GM19193 (cell line): Measurements from ENCODE around the gene PTPRG.

Experiments
- POLR2A ChIP-seq: IDR thresholded peaks from 4 replicates; pipeline ENCODE4 v1.6.1; 2011; ENCODE audit not compliant: insufficient read depth, insufficient read length; ENCODE audit errors: extremely low read depth

The PTPRG gene

DNA sequence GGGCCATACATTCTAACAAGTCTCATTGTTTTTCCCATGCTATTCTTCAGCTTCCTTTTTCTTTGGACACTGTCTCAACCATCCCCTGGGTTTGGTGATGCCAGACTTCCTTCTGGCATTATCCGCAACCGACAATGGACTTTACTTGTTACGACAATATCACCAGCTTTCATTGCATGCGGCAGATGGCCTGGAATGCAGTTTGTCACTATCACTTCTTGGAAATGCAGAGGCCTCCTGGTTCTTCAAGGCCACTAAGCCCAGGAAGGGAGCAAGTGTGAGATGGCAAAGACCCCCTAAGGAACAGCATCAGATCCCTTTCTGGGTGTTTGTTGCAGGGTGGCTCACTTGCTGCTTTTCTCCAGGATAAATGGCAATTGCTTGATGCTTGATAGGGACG, 128.6 kb downstream of the PTPRG start:
- TF ChIP-seq POLR2A: no peak

DNA sequence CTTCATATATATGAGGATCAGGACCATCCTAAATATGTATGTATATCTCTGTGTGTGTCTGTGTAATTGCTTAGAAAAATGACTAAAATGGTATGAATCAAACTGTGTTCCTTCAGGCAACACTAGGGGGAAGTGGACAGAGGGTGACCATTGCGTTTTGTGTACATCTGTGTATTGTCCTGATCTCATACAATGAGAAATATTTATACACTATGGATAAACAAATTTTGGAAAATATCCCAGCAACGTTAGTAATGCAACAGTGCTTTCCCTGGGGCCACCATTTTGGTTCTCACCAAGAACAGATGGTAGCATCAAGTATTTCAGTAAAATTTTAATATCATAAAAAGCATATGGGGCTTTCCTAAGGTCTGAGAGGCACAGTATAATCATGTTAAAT, 130.1 kb downstream of the PTPRG start:
- no peak for TF ChIP-seq POLR2A

DNA sequence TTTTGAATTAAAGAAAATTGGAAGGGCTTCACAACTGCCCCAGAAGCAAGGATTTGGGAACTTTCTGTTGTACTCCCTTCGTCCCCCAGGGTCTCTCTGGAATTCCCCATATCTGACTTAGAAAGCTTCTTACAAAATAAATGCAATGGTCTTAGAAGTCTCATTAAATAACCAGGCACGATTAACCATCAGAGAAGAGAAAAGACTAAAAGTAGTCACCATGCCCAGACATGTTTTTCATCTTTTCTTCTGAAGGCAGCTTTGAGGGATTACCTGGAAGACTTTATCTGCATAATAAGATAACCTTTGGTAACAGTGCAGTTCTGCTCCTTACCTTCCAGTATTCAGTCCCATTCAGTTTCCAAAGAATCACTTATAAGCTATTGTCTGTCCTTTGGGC, 135.9 kb downstream of the PTPRG start:
- TF ChIP-seq POLR2A: no peak

DNA sequence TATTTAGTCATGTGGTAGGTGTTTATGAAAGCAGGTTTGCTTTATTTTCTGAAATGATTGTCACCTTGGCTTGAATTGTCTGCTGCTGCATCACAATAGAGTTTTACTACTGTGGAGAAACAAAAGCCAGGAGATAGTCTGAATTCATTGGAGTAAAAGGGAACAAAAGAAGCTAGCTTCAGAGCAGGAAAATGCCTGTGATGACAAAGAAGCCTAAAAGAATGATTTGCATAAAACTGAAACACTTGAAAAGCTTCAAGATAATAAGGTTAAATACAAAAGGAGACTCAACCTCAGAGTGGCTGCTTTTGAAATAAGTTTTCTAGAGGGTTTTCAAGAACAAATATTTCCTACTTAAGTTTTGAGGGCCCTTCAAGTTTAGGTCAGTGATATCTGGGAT, 138.3 kb downstream of the PTPRG start:
- no peak for TF ChIP-seq POLR2A

DNA sequence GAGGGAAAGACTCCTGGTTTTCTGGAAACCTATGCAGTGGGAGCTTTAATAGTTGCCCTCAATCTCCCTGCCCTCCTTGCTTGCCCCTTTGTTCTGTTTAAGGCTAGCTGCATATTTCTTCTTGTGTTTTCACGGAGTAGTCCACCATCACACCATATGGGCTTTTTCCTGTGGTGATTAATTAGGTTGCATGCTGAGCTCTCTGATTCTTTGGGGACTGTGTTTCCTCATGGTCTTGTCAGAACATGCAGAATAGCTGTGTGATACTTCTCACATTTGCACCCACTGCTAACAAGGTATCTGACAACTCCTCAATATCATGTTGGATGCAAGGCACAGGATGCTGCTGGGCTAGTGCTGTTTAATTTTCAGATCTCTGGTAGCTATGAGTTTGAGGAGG, 139.6 kb downstream of the PTPRG start:
- TF ChIP-seq POLR2A: no peak

DNA sequence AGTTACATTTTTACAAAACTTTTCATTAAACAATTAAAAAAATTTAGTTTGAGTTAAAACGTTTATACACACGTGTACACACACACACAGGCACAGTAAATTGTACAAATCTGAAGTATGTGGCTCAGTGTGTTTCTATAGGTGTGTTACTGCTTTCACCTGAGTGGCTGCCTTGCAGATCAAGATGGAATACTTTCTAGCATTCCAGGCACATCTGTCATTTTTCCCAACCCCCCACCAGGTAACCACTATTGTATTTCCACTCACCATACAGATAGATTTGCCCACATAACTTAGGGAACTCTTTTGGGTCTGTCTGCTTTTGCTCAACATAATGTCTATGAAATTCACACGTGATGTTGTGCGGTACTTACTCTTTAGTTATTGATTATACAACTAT, 141.1 kb downstream of the PTPRG start:
- no peak for TF ChIP-seq POLR2A

DNA sequence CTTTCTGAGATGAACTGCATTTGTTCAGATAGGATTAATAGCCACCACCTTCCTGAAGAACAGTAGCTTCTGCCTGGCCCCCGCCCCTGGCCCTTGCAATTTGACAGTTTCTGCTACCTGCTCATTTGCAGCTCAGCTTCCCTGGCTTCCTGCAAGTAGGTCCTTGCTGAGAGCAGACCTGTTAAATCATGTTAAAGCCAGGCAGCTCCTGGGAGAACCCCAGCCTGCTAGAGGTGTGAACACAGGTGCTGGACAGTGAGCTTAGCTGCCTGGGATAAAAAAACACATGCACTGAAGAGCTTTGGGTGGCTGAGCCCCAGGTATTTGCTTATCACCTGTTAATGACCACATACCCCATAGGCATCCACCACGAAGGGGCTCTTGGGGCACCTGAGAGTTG, 143.4 kb downstream of the PTPRG start:
- no peak for TF ChIP-seq POLR2A

DNA sequence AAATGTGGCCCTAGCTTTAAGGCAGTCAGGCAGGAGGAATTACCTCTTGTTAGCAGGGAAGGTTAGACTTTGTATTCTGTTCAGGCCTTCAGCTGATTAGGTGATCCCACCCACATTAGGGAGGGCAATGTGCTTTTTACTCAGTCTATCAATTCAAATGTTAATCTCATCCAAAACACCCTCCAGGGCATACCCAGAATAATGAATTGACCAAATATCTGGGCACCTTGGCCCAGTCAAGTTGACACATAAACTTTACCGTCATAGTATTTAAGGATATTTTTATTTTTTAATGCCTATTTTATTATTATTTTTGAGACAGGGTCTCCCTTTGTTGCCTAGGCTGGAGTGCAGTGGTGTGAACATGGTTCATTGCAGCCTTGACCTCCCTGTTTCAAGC, 146.1 kb downstream of the PTPRG start:
- no peak for TF ChIP-seq POLR2A

DNA sequence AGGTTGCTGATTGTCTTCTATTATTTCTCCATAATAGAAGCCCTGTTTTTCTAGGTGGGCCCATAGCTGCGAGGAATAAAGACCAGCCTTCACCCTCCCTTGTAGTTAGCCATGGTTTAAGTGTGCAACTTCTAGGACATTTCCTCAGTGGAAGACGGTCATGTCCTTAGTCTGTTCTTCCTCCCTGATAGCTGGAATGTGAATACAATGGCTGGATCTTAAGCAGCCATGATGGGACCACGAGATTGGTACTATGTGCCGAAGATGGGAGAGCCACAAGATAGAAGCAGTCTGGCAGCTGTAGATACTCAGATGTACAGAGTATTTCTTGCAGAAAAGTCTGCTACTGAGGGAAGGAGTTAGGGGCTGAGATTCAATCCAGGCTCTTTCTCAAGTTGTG, 152.9 kb downstream of the PTPRG start:
- TF ChIP-seq POLR2A: no peak

DNA sequence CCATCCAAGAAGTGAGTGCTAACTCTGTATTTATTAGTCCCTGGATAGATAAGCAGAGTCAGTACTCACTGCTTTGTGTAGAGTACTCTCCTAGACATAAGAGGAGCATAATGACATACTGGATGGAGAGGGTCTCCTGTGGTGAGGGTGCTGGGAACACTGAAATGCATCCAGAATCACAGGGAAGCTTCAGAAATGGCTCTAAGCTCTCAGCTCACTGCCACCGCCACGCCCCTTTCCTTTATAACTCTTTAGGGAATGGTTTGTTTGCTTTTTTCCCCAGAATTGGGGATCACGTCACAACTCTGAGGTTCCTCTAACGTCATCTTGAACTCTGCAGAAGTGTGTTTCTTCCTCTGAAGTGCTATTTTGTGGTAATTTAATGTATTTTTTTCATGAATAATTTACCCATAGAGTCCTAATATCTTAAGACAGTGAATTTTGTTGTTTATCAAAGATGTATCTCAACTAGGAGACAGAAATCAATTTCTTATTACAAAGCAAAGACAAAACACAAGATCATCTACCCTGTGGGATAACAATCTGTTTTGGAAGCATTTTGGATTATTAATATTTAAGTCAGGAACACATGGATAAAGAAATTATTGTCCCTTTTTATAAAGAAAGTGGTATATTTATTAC, 154.6 kb downstream of the PTPRG start:
- TF ChIP-seq POLR2A: no peak

DNA sequence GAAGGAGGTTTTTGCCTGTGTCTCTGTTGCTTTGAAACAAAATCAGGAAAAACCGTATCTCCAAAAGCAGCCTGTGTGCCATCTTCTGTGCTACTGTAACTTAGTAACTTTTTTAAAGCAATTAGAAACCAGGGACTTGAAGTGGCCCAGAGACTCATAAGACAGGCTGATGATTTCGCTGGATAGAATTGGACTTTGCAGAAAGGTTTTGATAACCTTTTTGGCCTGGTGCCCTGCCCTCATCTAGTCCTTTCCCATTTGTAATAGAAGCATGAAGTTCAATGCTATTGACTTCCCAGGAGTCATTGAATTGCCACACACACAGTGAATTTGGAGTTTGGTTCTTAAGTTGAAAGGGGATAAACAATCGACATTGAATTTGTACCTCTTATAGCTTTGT, 157.2 kb downstream of the PTPRG start:
- TF ChIP-seq POLR2A: no peak

DNA sequence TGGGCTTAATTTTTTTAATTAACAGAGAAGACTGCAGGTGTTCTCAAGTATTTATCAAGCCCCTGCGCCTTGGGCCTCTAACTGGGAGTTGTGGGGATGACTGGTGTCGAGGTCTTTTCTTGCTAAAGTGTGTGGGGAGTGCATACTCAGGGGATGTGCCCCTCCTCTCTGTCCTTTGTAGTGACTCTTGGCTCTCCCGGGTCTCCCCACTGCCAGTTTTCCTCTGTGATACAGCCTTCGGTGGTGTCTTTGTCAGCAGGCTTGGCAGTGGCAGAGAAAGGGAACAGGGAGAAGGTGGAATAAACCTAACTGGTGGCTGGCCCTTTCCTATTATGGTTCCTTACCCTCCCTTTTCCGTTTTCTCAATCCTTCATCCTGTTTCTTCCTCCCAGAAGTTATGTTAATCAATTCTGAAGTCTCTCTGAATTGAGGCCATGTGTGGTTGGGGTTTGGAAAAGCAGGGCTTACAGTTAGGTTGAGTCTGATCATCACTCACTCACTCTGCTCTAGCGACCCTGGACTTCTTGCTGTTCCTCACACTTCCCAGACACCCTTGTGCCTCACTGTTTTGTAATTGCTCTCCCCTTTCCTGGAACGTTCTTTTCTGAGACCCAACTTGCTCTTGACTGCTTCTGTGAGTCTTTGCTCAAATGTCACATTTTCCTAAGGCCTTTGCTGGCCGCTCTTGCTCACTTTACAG, 158.1 kb downstream of the PTPRG start:
- TF ChIP-seq POLR2A: no peak

DNA sequence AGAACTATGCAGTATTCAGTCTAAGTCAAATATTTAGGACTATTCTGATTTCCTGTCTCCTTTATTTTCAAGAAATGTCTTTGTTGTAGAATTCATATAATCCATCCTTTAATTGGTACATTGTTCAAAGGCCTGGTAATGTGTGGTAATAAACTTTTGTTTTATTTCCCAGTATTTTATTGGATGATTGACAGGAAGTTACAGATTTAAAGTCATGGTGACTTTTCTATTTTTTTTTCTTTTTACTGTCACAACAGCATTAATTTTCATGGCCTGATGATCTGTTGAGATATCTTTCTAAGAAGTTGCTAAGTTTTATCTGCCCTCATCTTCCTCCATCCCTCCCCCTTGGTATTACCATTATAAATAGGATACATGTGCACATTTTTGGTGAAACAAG, 161.7 kb downstream of the PTPRG start:
- TF ChIP-seq POLR2A: no peak

DNA sequence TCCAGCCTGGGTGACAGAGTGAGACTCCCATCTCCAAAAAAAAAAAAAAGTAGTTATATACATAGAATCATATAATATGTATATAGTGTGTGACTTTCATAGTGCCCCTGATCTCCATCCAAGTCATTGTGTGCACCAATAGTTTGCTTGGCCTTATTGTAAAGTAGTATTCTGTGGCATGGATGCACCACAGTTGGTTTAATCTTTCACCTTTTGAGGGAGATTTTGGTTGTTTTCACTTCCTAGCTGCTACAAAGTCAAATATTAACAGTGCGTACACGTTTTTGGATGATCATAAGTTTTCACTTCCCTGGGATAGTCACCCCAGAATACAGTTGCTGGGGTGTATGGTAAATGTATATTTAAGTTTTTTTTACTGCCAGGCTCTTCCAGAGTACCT, 162.8 kb downstream of the PTPRG start:
- no peak for TF ChIP-seq POLR2A

DNA sequence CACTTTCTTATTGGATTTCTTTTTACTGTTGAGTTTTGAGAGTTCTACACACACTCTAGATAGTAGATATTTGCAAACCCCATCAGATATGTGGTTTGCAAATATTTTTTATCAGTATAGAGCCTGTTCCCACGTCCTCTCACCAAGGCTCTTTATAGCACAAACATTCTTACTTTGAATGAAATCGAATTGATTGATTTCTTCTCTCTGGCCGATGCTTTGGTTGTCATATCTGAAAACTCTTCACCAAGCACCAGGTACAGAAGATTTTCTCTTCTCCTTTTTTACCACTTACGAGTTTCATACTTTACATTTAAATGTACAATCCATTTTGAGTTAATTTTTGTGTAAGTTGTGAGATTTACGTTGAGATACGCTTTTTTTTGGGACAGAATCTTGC, 163.4 kb downstream of the PTPRG start:
- TF ChIP-seq POLR2A: no peak

DNA sequence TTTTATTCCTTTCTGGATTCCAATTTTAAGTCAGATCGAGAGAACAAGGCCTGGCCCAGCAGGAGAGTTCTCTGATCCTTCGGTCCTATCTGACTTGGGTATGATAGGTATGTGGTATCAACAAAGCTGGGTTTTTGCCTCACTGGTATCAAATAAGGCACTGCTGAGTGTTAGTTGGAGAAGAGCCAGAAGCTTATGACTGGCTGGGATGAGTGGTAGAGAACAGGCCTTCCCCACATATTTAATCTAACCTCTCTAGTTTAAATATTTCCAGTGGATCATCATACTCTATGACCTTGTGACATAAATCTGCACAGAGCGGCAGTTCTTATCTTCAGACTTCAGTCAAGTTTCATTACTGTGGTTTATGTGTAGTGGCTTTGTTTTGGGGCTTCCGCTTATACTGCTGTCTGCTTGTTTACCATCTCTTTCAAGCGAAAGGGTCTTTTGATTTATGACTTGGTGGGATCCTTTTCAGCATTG, 164.5 kb downstream of the PTPRG start:
- no peak for TF ChIP-seq POLR2A
